ENCODE data around the gene PARP2. TPM values are rescaled to one million over a fixed set of nuclear protein-coding genes. Genes with fewer than 3 reads are reported as not detected.

Gene PARP2
- total RNA-seq, 4 donors from 2014 or later, result 4.4 to 96.5 (median 9.1) TPM

- Histone ChIP-seq H3K4me1 (peaks cover 10 to 19% (median 13%) of the 10 kb centered on the region in 4 donors), H3K9me3 (no peaks in the 10 kb centered on the region), H3K36me3 (peaks cover 0 to 40% (median 13%) of the 10 kb centered on the region in 4 donors), H3K27ac (no peak overlapping the region), H3K4me3 (no peak overlapping the region), H3K27me3 (no peaks in the 10 kb centered on the region)
- no peak for DNase-seq
- intact Hi-C loops (cut with DNase I; ENCODE audit: low total_unique reads), result no loop called here
- in situ Hi-C loops (cut with MboI; ENCODE audit: low pct_ligation_motif_present in 1 of 4, low pct_unique_long_range_greater_than_20kb in 1 of 4, low sequenced_read_pairs in 3 of 4), result no loop called here
- TF ChIP-seq EP300 (IDR thresholded peaks at IDR 0.05; ENCODE audit: low read depth), result no peak
- no peak for TF ChIP-seq CTCF (IDR thresholded peaks at IDR 0.05)
- TF ChIP-seq POLR2A (IDR thresholded peaks at IDR 0.05), result no peak
- no peak for TF ChIP-seq POLR2AphosphoS5 (IDR thresholded peaks at IDR 0.05)
- WGBS, 2 donors (ENCODE audit: low coverage in 1 of 2), result 89 to 95% methylated on average over 1 of the region's 1 CpG
These were observed 41.2 kb upstream of the PARP2 start for GRCh38 chr14:20302042-20302755.

- in situ Hi-C loops (cut with MboI; ENCODE audit: low pct_ligation_motif_present in 1 of 4, low pct_unique_long_range_greater_than_20kb in 1 of 4, low sequenced_read_pairs in 3 of 4), result no loop called here
- Histone ChIP-seq H3K36me3 (peaks cover 0 to 10% (median 2%) of the 10 kb centered on the region in 4 donors), H3K27me3 (no peaks in the 10 kb centered on the region), H3K4me3 (peak within 1 kb of the TSS; percentile 43 to 61 (median 52)), H3K27ac (peak within 1 kb of the TSS; percentile 3 to 71 (median 66)), H3K9me3 (no peaks in the 10 kb centered on the region), H3K4me1 (peaks cover 10 to 19% (median 13%) of the 10 kb centered on the region in 4 donors)
- intact Hi-C loops (cut with DNase I; ENCODE audit: low total_unique reads), result no loop called here
- peak; percentile 88 for DNase-seq
- TF ChIP-seq POLR2A (IDR thresholded peaks at IDR 0.05) (no peak), EP300 (IDR thresholded peaks at IDR 0.05; ENCODE audit: low read depth) (no peak), CTCF (IDR thresholded peaks at IDR 0.05) (peak; percentile 77 to 93 (median 88)), POLR2AphosphoS5 (IDR thresholded peaks at IDR 0.05) (peak in 2 of 3 donors; percentile 37 to 49)
- 0 to 3% methylated on average over 5 to 27 of the region's 27 CpGs for WGBS, 2 donors (ENCODE audit: low coverage in 1 of 2)
These were observed 38.0 kb upstream of the PARP2 start, which contains the start of gene TTC5 for GRCh38 chr14:20305265-20306078. Gene TTC5, minus strand, starts transcription at chr14:20305951. Its CDS starts 14 bp downstream, at chr14:20305937.

DNA sequence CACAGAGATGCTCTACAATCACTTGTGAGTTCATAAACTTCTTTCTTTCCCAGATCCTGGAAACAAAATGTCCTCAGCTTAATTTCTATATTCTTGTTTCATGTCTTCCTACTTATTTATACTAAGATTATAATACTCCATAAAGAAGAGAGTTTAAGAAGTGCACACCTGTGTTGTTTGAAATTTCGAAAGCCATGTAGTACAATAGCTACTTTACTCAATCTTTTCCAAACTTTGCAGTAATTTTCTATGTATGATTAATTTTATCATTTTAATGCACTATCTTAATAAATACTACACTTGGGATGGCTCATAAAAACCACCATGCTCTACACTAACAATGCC, 37.4 kb upstream of the PARP2 start:
- Histone ChIP-seq H3K9me3 (no peaks in the 10 kb centered on the region), H3K27ac (no peak overlapping the region), H3K4me1 (peaks cover 10 to 19% (median 13%) of the 10 kb centered on the region in 4 donors), H3K27me3 (no peaks in the 10 kb centered on the region), H3K4me3 (peak overlapping the region in 3 of 4 donors; percentile 49 to 61 (median 55)), H3K36me3 (peaks cover 0 to 4% (median 2%) of the 10 kb centered on the region in 4 donors)
- no peak for DNase-seq
- WGBS, 2 donors (ENCODE audit: low coverage in 1 of 2), result 92 to 100% methylated on average over 1 of the region's 1 CpG
- no peak for TF ChIP-seq POLR2A (IDR thresholded peaks at IDR 0.05)
- no peak for TF ChIP-seq EP300 (IDR thresholded peaks at IDR 0.05; ENCODE audit: low read depth)
- TF ChIP-seq CTCF (IDR thresholded peaks at IDR 0.05), result no peak
- TF ChIP-seq POLR2AphosphoS5 (IDR thresholded peaks at IDR 0.05), result no peak
- in situ Hi-C loops (cut with MboI; ENCODE audit: low pct_ligation_motif_present in 1 of 4, low pct_unique_long_range_greater_than_20kb in 1 of 4, low sequenced_read_pairs in 3 of 4), result no loop called here
- intact Hi-C loops (cut with DNase I; ENCODE audit: low total_unique reads), result no loop called here

DNA sequence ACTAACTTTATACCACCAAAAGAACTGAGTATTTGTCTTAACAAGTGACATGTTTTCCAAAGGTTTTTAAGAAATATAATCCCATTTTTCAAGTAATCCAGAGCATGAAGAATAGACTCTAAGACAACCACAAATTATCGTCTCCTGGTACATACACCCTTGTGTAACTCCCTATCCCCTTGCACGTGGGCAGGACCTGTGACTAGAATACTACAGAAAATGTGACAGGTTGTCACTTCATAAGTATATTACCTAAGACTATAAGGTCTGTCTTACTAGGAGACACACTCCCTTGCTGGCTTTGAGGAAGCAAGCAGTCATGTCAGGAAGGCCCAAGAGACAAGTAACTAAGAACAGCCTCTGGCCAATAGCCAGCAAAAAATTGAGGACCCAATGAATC, 29.4 kb upstream of the PARP2 start:
- intact Hi-C loops (cut with DNase I; ENCODE audit: low total_unique reads), result no loop called here
- H3K27me3 ChIP-seq, result no peaks in the 10 kb centered on the region
- H3K4me3 ChIP-seq, result no peak overlapping the region
- no peak overlapping the region for H3K27ac ChIP-seq
- DNase-seq, result no peak
- 89% methylated on average over 2 of the region's 2 CpGs; no CpG with 5 or more reads in 1 of the 2 donors for WGBS, 2 donors (ENCODE audit: low coverage in 1 of 2)
- peaks cover 0 to 57% (median 25%) of the 10 kb centered on the region in 4 donors for H3K36me3 ChIP-seq
- TF ChIP-seq POLR2AphosphoS5 (IDR thresholded peaks at IDR 0.05) (no peak), CTCF (IDR thresholded peaks at IDR 0.05) (no peak), POLR2A (IDR thresholded peaks at IDR 0.05) (no peak), EP300 (IDR thresholded peaks at IDR 0.05; ENCODE audit: low read depth) (no peak)
- H3K4me1 ChIP-seq, result no peaks in the 10 kb centered on the region
- in situ Hi-C loops (cut with MboI; ENCODE audit: low pct_ligation_motif_present in 1 of 4, low pct_unique_long_range_greater_than_20kb in 1 of 4, low sequenced_read_pairs in 3 of 4), result no loop called here
- no peaks in the 10 kb centered on the region for H3K9me3 ChIP-seq

All from transverse colon (tissue), 4 donors.